NT2/D1 (cell line): ENCODE results near the gene PTPRK.

ENCODE experiments used
- DNase-seq: peaks from one replicate; pipeline ENCODE4 v3.0.0-alpha.2; 2011; ENCODE audit warnings: low read depth, low spot score
- H3K27me3 ChIP-seq: 2 replicates; pipeline ENCODE4 v1.6.0; 2011; ENCODE audit warnings: mild to moderate bottlenecking; ENCODE audit not compliant: insufficient read length, insufficient read depth
- H3K36me3 ChIP-seq: 2 replicates; pipeline ENCODE4 v1.6.1; 2011; ENCODE audit warnings: mild to moderate bottlenecking, low read length, mixed read lengths; ENCODE audit not compliant: insufficient read depth, insufficient read length
- H3K4me1 ChIP-seq: 2 replicates; pipeline ENCODE4 v1.5.1; 2011; ENCODE audit not compliant: insufficient read depth, insufficient read length
- H3K4me3 ChIP-seq: 2 replicates; pipeline ENCODE4 v1.5.1; 2011; ENCODE audit warnings: low read depth; ENCODE audit not compliant: insufficient read length
- H3K9ac ChIP-seq: 2 replicates; pipeline ENCODE4 v1.6.0; 2011; ENCODE audit warnings: low read depth; ENCODE audit not compliant: insufficient read length
- H3K9me3 ChIP-seq: 2 replicates; pipeline ENCODE4 v1.5.1; 2011; ENCODE audit warnings: mild to moderate bottlenecking, low read length; ENCODE audit not compliant: insufficient read depth
- SUZ12 ChIP-seq: IDR thresholded peaks from 2 replicates; pipeline ENCODE4 v1.6.1; 2011; ENCODE audit not compliant: insufficient read length, insufficient read depth; ENCODE audit errors: extremely low read depth
- YY1 ChIP-seq: IDR thresholded peaks from 2 replicates; pipeline ENCODE4 v1.6.1; 2011; ENCODE audit not compliant: insufficient read length, insufficient read depth
- ZNF274 ChIP-seq: IDR thresholded peaks from 2 replicates; pipeline ENCODE4 v1.6.1; 2011; ENCODE audit warnings: mild to moderate bottlenecking, low read depth, low read length

The PTPRK gene

GRCh38 chr6:128209771-128210170 is 310.6 kb downstream of the PTPRK start:
- Histone ChIP-seq H3K27me3 (no peaks in the 10 kb centered on the region), H3K4me3 (no peak overlapping the region), H3K4me1 (no peaks in the 10 kb centered on the region), H3K9me3 (no peaks in the 10 kb centered on the region), H3K9ac (no peak overlapping the region), H3K36me3 (no peaks in the 10 kb centered on the region)
- no peak for DNase-seq
- TF ChIP-seq SUZ12: no peak
- no peak for TF ChIP-seq ZNF274
- TF ChIP-seq YY1: no peak

GRCh38 chr6:128208851-128209580 is 311.4 kb downstream of the PTPRK start:
- no peaks in the 10 kb centered on the region for H3K36me3 ChIP-seq
- no peak for DNase-seq
- TF ChIP-seq YY1 (no peak), SUZ12 (no peak)
- no peak overlapping the region for H3K9ac ChIP-seq
- no peak overlapping the region for H3K4me3 ChIP-seq
- no peaks in the 10 kb centered on the region for H3K27me3 ChIP-seq
- no peaks in the 10 kb centered on the region for H3K9me3 ChIP-seq
- H3K4me1 ChIP-seq: no peaks in the 10 kb centered on the region

GRCh38 chr6:128208078-128208477 is 312.3 kb downstream of the PTPRK start:
- no peak overlapping the region for H3K4me3 ChIP-seq
- H3K4me1 ChIP-seq: no peaks in the 10 kb centered on the region
- no peak for DNase-seq

GRCh38 chr6:128206610-128207426 is 313.6 kb downstream of the PTPRK start:
- Histone ChIP-seq H3K4me1 (no peaks in the 10 kb centered on the region), H3K4me3 (no peak overlapping the region), H3K36me3 (no peaks in the 10 kb centered on the region), H3K9ac (no peak overlapping the region), H3K9me3 (no peaks in the 10 kb centered on the region), H3K27me3 (no peaks in the 10 kb centered on the region)
- no peak for TF ChIP-seq YY1
- no peak for TF ChIP-seq SUZ12
- TF ChIP-seq ZNF274: no peak
- DNase-seq: no peak

More at GRCh38 chr6:128208078-128208477, 312.3 kb downstream of the PTPRK start:
- TF ChIP-seq YY1 (no peak), ZNF274 (no peak), SUZ12 (no peak)
- Histone ChIP-seq H3K27me3 (no peaks in the 10 kb centered on the region), H3K36me3 (no peaks in the 10 kb centered on the region), H3K9ac (no peak overlapping the region), H3K9me3 (no peaks in the 10 kb centered on the region)

- H3K27me3 ChIP-seq: no peaks in the 10 kb centered on the region
- H3K9ac ChIP-seq: no peak overlapping the region
- H3K4me3 ChIP-seq: no peak overlapping the region
- H3K4me1 ChIP-seq: no peaks in the 10 kb centered on the region
- no peaks in the 10 kb centered on the region for H3K9me3 ChIP-seq
- no peak for DNase-seq
- H3K36me3 ChIP-seq: no peaks in the 10 kb centered on the region
- TF ChIP-seq ZNF274 (no peak), SUZ12 (no peak), YY1 (no peak)
Observed at GRCh38 chr6:128204616-128205015, 315.8 kb downstream of the PTPRK start.

GRCh38 chr6:128202169-128202765 is 318.1 kb downstream of the PTPRK start:
- no peak for TF ChIP-seq SUZ12
- no peak for TF ChIP-seq YY1
- Histone ChIP-seq H3K4me1 (no peaks in the 10 kb centered on the region), H3K4me3 (no peak overlapping the region), H3K36me3 (no peaks in the 10 kb centered on the region), H3K9me3 (no peaks in the 10 kb centered on the region), H3K27me3 (no peaks in the 10 kb centered on the region), H3K9ac (no peak overlapping the region)
- no peak for DNase-seq

GRCh38 chr6:128200789-128201188 is 319.6 kb downstream of the PTPRK start:
- H3K4me1 ChIP-seq: no peaks in the 10 kb centered on the region
- H3K4me3 ChIP-seq: no peak overlapping the region
- H3K9me3 ChIP-seq: no peaks in the 10 kb centered on the region
- no peak overlapping the region for H3K9ac ChIP-seq
- DNase-seq: no peak
- H3K36me3 ChIP-seq: no peaks in the 10 kb centered on the region
- no peak for TF ChIP-seq SUZ12
- TF ChIP-seq YY1: no peak
- no peak for TF ChIP-seq ZNF274
- H3K27me3 ChIP-seq: no peaks in the 10 kb centered on the region
